BJ (cell line): Measurements from ENCODE around the gene PRRG2. TPM values are rescaled to one million over a fixed set of nuclear protein-coding genes. Genes with fewer than 3 reads are reported as not detected.

Source experiments
- CTCF ChIA-PET: fragments of 350-600 bp; formaldehyde crosslinking; extraction: SDS; loops from one replicate; lab custom pipeline; 2021; ENCODE audit warnings: antibody characterized with exemption, inconsistent platforms; lab: Yijun Ruan, JAX
- POLR2A ChIA-PET: fragments of 300-600 bp; sonication (Branson Sonifier 250); formaldehyde crosslinking; extraction: SDS; loops from one replicate; lab custom pipeline; 2021; ENCODE audit warnings: antibody characterized with exemption; lab: Charles Lee
- DNase-seq: peaks from one replicate; pipeline ENCODE4 v3.0.0-alpha.2; 2011; ENCODE audit warnings: low read depth
- H3K27me3 ChIP-seq: 2 replicates; pipeline ENCODE4 v1.6.0; 2011; ENCODE audit warnings: low read length; ENCODE audit not compliant: control insufficient read depth, insufficient read depth
- H3K36me3 ChIP-seq: 2 replicates; pipeline ENCODE4 v1.5.1; 2011; ENCODE audit warnings: low read length; ENCODE audit not compliant: control insufficient read depth, insufficient read depth
- H3K4me3 ChIP-seq: 2 replicates; pipeline ENCODE4 v1.5.1; 2011; ENCODE audit warnings: low read depth, mild to moderate bottlenecking, control low read depth, low read length
- polyA plus RNA-seq: library from polyadenylated mRNA; depleted of rRNA; stranded (reverse); fragments of >200 nt; gene quantifications from 2 replicates; pipeline ENCODE4 v1.2.3, GENCODE V29; 2011
- TF ChIP-seq, protein P1 (sequence below): IDR thresholded peaks from 2 replicates; pipeline ENCODE4 v1.5.1; 2011; ENCODE audit warnings: low read depth, mild to moderate bottlenecking, control low read depth, inconsistent platforms, low read length, moderate library complexity; ENCODE audit not compliant: insufficient read depth

Gene PRRG2
- polyA plus RNA-seq, 1 experiment, result 0.12 TPM

DNA sequence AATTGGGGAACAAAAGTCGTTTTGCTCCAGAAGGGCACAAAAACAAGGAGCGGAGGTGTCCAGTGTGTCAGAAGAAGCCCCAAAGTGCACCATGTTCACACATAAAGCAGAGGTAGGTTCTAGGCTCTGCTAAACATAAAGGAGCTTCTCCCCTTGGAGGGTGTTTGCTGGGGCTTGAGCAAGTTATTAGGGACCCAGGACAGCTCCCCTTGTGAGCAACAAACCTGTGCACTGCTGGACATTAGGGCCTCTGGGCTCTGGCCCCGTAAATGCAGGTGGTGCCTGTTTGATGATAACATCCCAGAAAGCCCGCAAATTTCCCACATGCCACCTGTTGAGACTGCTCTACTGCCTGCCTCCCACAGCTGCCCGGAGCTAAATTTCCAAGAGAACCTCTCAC, 42.5 kb upstream of the PRRG2 start:
- CTCF ChIA-PET, result interaction anchor here (0.9 to 2.5 kb wide), 3 partner anchors 11 to 134 kb away, joined by 3 to 8 read pairs (median 4); partner anchors contain the start of gene RCN3
- POLR2A ChIA-PET, result no interaction called here
- TF ChIP-seq, protein P1, sequence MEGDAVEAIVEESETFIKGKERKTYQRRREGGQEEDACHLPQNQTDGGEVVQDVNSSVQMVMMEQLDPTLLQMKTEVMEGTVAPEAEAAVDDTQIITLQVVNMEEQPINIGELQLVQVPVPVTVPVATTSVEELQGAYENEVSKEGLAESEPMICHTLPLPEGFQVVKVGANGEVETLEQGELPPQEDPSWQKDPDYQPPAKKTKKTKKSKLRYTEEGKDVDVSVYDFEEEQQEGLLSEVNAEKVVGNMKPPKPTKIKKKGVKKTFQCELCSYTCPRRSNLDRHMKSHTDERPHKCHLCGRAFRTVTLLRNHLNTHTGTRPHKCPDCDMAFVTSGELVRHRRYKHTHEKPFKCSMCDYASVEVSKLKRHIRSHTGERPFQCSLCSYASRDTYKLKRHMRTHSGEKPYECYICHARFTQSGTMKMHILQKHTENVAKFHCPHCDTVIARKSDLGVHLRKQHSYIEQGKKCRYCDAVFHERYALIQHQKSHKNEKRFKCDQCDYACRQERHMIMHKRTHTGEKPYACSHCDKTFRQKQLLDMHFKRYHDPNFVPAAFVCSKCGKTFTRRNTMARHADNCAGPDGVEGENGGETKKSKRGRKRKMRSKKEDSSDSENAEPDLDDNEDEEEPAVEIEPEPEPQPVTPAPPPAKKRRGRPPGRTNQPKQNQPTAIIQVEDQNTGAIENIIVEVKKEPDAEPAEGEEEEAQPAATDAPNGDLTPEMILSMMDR, result no peak
- DNase-seq, result no peak
- peaks cover 27% of the 10 kb centered on the region for H3K36me3 ChIP-seq
- H3K27me3 ChIP-seq, result no peaks in the 10 kb centered on the region
- no peak overlapping the region for H3K4me3 ChIP-seq

- peaks cover 25% of the 10 kb centered on the region for H3K36me3 ChIP-seq
- DNase-seq, result no peak
- ChIA-PET POLR2A (no interaction called here), CTCF (interaction anchor here (0.6 to 1.4 kb wide), 4 partner anchors 12 to 152 kb away, joined by 3 to 4 read pairs (median 3); partner anchors contain the start of gene RCN3)
- TF ChIP-seq, protein P1, result no peak
- H3K27me3 ChIP-seq, result no peaks in the 10 kb centered on the region
- H3K4me3 ChIP-seq, result no peak overlapping the region
Measured at GRCh38 chr19:49539192-49539952, 41.7 kb upstream of the PRRG2 start.

DNA sequence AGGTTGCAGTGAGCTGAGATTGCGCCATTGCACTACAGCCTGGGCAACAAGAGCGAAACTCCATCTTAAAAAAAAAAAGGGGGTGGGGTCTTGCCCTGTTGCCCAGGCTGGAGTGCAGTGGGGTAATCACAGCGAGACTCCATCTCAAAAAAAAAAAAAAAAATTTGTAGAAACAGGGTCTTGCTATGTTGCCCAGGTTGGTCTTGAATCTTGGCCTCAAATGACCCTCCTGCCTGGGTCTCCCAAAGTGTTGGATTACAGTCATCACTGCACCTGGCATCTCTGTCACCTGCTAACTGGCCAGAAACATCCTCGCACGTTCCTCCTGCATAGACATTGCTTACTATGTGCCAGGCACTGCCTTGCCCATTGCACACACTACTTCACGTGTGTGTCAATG, 39.2 kb upstream of the PRRG2 start:
- H3K27me3 ChIP-seq, result no peaks in the 10 kb centered on the region
- peaks cover 23% of the 10 kb centered on the region for H3K36me3 ChIP-seq
- ChIA-PET CTCF (interaction anchor here (1.3 kb wide), 1 partner anchor 28 kb away, joined by 4 read pairs; no protein-coding TSS in a partner anchor), POLR2A (no interaction called here)
- H3K4me3 ChIP-seq, result no peak overlapping the region
- DNase-seq, result no peak
- TF ChIP-seq, protein P1, result no peak

DNA sequence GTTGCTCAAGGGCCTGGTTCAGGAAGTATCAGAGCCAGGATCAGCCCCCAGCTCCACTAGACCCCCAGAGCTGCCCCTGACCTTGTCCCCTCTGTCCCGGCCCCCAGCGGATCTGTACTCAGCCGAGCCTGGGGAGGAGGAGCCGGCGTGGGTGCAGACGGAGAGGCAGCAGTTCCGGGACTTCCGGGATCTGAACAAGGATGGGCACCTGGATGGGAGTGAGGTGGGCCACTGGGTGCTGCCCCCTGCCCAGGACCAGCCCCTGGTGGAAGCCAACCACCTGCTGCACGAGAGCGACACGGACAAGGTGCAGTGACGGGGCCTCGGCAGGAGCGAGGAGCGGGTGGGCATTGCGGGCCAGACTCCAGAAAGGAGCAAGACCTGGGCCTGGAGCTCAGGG, 38.7 kb upstream of the PRRG2 start:
- Histone ChIP-seq H3K4me3 (no peak overlapping the region), H3K36me3 (peaks cover 23% of the 10 kb centered on the region), H3K27me3 (no peaks in the 10 kb centered on the region)
- ChIA-PET CTCF (no interaction called here), POLR2A (no interaction called here)
- TF ChIP-seq, protein P1, result no peak
- no peak for DNase-seq

GRCh38 chr19:49543032-49543431, 38.1 kb upstream of the PRRG2 start:
- H3K27me3 ChIP-seq, result no peaks in the 10 kb centered on the region
- no peak overlapping the region for H3K4me3 ChIP-seq
- POLR2A ChIA-PET, result interaction anchor here (0.6 kb wide), 1 partner anchor 584 kb away, joined by 3 read pairs; no protein-coding TSS in a partner anchor
- CTCF ChIA-PET, result no interaction called here
- TF ChIP-seq, protein P1, result no peak
- H3K36me3 ChIP-seq, result peaks cover 23% of the 10 kb centered on the region
- DNase-seq, result no peak
